ENCODE results near the gene CENPM.

Gene CENPM

GRCh38 chr22:41913040-41913719 lies 33.8 kb downstream of the CENPM start:
- DNase-seq, result no peak

DNA sequence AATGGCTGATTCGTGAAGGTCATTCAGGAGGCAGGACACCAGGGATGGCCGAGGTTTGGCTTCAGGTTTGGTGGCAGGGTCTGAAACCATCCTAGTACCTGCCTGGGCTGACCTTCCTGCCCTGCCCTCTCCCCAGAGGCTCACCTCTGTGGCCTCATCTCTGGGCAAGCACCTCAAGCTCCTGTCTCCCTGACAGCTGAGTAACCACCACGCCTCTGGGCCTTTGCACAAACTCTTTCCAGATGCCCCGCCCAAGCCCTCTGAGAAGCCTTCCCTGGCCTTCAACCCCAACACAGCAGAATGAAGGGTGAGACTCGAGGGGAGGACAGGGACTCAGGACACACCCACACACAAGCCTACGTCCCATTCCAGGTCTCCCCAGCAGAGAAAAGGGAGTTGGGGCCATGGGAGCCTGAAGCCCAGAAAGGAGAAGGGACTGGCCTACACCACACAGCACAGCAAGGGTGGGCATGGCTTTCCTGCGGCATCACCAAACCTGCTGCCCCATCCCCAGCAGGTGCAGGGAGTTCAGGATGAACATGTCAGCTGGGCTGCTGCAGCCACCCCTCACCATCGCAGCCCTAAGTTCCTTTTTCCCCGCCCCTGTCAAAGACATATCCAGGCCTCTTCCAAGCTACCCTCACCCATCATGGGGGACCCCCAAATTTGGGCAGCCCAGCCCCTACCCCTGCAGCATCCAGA lies 34.5 kb downstream of the CENPM start:
- no peak for DNase-seq

DNA sequence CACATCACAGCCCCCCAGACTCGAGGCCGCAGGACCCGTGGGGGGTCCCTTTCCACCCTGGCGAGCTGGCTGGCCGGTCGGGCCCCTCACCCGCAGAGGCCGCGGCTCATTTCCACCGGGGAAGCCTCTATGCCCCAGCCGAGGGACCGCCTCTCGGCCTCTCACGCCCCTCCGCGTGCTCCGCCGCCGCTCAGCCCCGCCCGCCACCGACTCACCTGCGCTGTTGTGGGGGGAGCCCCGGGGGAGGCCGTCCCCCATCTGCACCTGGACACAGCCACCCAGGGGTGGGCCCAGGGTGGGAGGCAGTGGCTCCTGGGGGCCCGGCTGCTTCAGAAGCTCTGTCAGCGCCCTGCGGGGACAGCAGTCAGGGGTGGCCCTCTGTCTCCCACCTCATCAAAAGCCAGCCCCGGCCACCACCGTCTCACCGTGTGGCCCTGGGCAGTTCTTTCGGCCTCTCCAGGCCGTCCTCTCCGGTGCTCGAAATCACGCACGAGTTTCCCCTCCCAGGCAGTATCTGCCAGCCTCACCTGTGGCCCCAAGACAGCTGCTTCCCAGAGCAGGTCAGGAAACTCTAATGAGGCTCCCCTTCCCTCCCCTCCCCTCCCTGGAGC lies 35.8 kb downstream of the CENPM start:
- no peak for DNase-seq

- DNase-seq, result peak in 1 of 2 experiments; percentile 28
These were observed 36.6 kb downstream of the CENPM start for GRCh38 chr22:41910050-41911000.

DNA sequence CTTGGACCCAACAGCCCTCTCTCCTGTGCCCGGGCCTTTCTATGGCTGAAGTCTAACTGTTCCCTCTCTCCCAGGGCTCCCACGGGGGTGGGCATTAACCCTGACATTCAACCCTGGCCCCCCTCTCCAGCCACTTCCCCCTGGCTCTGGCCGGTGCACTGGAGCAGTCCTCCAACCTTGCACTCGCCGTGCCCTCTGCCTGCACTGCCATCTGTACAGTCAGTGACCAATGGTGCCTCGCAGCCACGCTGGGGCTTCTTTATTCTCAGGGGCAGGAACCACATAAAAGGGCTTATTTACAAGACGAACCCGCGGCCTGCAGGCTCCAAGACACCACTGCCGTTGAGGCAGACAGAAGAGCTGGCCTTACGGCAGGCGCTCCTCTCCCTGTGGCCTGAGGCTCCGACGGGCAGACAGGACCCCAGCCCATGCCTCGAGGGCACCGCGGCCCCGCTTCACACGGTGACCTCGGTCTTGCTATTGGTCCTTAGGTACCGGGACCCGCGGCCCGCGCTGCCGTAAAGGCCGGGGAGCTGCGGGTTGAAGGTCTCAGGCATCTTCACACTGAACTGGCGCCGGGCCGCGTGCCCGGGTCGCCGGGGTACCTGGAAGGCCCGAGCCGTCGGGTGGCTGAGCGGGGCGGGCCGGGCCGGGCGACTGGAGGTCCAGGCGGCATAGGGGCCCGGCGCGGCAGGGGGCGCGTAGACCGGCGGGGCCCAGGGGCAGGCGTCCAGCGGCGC lies 37.5 kb downstream of the CENPM start:
- no peak for DNase-seq

DNA sequence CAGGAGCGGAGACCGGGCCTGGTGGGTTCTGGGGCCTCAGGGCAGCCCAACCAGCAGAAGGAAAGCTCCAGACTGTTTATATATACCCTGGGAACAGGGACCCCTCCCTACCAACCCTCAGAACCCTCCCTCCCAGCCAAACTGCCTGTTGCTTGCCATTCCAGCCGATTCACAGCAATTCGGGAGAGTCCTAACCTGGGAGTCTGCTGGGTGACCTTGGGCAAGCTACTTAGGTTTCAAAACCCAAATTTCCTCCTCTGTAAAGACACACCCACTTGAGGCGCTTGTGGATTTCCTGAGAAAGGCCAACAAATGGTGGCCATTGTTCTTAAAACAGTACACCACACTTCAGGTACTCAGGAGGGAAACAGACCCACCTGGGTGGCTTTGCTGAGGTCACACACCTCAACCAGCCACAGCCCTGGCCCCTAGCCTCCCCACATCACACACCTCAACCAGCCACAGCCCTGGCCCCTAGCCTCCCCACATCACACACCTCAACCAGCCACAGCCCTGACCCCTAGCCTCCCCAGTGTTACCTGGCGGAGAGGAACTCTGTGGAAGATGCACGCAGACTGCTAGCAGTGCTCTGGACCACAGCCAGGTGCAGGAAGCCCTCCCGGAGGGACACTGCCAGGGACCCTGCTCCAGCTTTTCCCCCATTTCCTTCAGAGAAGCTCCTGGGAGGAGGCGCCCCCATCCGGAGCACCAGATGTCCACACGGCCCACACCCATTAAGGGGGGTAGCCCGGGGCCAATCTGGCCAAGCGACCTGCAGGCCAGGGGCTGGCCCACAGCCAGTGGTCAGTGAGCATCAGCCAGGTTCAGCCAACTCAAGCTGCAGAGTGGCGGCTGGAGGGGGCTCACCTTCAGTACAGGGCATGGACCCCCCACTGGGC lies 38.3 kb downstream of the CENPM start:
- peak in 1 of 2 experiments; percentile 43 for DNase-seq

- no peak for DNase-seq
These were observed 39.2 kb downstream of the CENPM start for GRCh38 chr22:41907436-41908401.

DNA sequence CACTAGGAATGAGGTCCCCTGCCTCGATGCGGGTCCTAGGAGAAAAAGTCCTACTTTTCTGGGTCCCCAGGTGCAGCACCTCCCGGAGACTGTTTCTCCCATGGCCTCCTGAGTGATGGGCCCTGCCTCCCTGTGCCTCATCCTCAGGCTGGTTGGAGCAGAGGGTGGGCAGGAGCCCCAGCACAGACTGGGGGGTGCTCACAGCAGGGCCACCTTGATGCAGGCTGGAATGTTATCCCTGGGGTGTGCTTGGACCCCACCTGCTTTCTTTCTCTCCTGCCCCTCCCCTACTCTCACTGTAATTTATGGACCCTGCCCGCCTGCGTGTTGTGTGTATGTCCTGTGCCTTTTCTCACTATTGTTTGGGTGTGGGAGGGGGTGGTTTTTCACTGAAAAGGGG lies 40.1 kb downstream of the CENPM start:
- DNase-seq, result no peak

- no peak for DNase-seq
These were observed 41.3 kb downstream of the CENPM start for GRCh38 chr22:41905411-41906202.

- DNase-seq, result no peak
These were observed 42.2 kb downstream of the CENPM start for GRCh38 chr22:41904450-41905410.

GRCh38 chr22:41902932-41903421 lies 44.0 kb downstream of the CENPM start:
- DNase-seq, result no peak

GRCh38 chr22:41902016-41902415 lies 44.9 kb downstream of the CENPM start:
- no peak for DNase-seq

GRCh38 chr22:41900652-41901312 lies 46.2 kb downstream of the CENPM start:
- DNase-seq, result no peak

DNA sequence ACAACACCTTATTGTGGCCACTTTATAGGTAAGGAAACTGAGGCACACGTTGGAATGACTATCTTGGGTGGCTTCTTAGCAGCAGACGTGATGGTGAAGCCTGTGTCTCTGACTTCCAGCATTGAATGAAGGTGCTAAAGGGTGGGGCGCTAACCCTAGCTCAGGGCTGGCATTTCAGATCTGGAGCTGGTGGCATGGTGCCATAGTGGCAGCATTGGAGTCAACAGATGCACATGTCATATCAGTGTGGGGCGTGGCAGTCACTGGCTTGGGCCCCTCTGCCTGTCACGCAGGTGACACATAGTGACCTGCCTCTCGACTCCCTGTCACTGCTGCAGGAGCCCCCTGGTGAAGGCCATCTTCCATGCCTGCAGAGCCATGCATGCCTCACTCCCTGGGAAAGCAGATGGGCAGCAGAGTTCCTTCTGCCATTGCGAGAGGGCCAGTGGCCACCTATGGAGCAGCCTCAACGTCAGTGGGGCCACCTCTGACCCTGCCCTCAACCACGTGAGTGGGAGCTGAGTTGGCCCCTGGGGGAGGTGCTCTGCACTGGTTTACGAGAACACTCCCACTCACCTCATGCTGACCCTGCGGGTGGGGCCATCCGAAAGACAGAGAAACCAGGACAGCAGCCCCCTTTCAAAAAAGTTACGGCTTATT lies 46.8 kb downstream of the CENPM start:
- no peak for DNase-seq

- no peak for DNase-seq
These were observed 47.8 kb downstream of the CENPM start for GRCh38 chr22:41899110-41899509.

- DNase-seq, result no peak
These were observed 48.3 kb downstream of the CENPM start for GRCh38 chr22:41898645-41899044.
